ENCODE data around the gene CTNNA3. TPM values are rescaled to one million over a fixed set of nuclear protein-coding genes. Genes with fewer than 3 reads are reported as not detected.

The CTNNA3 gene
- polyA plus RNA-seq, 4 donors: 1.0 to 3.9 (median 2.9) TPM

GRCh38 chr10:66788178-66788987 lies 907.6 kb downstream of the CTNNA3 start:
- DNase-seq (ENCODE audit: low read depth in 4 of 4, low spot score in 3 of 4): no peak

GRCh38 chr10:66786709-66787108 lies 909.3 kb downstream of the CTNNA3 start:
- no peak for DNase-seq (ENCODE audit: low read depth in 4 of 4, low spot score in 3 of 4)

- no peak for DNase-seq (ENCODE audit: low read depth in 4 of 4, low spot score in 3 of 4)
Measured at GRCh38 chr10:66784770-66785169, 911.2 kb downstream of the CTNNA3 start.

GRCh38 chr10:66783316-66783715 lies 912.7 kb downstream of the CTNNA3 start:
- DNase-seq (ENCODE audit: low read depth in 4 of 4, low spot score in 3 of 4): no peak

GRCh38 chr10:66782776-66783175 lies 913.2 kb downstream of the CTNNA3 start:
- no peak for DNase-seq (ENCODE audit: low read depth in 4 of 4, low spot score in 3 of 4)

- no peak for DNase-seq (ENCODE audit: low read depth in 4 of 4, low spot score in 3 of 4)
Measured at GRCh38 chr10:66782144-66782543, 913.9 kb downstream of the CTNNA3 start.

GRCh38 chr10:66780796-66781195 lies 915.2 kb downstream of the CTNNA3 start:
- no peak for DNase-seq (ENCODE audit: low read depth in 4 of 4, low spot score in 3 of 4)

GRCh38 chr10:66778351-66778750 lies 917.6 kb downstream of the CTNNA3 start:
- no peak for DNase-seq (ENCODE audit: low read depth in 4 of 4, low spot score in 3 of 4)

GRCh38 chr10:66777665-66778064 lies 918.3 kb downstream of the CTNNA3 start:
- DNase-seq (ENCODE audit: low read depth in 4 of 4, low spot score in 3 of 4): no peak

GRCh38 chr10:66773472-66773817 lies 922.5 kb downstream of the CTNNA3 start:
- no peak for DNase-seq (ENCODE audit: low read depth in 4 of 4, low spot score in 3 of 4)

GRCh38 chr10:66772548-66773471 lies 923.2 kb downstream of the CTNNA3 start:
- no peak for DNase-seq (ENCODE audit: low read depth in 4 of 4, low spot score in 3 of 4)

- DNase-seq (ENCODE audit: low read depth in 4 of 4, low spot score in 3 of 4): no peak
Measured at GRCh38 chr10:66767707-66768106, 928.3 kb downstream of the CTNNA3 start.

- no peak for DNase-seq (ENCODE audit: low read depth in 4 of 4, low spot score in 3 of 4)
Measured at GRCh38 chr10:66762218-66762729, 933.7 kb downstream of the CTNNA3 start.

- DNase-seq (ENCODE audit: low read depth in 4 of 4, low spot score in 3 of 4): no peak
Measured at GRCh38 chr10:66760941-66761340, 935.1 kb downstream of the CTNNA3 start.

- no peak for DNase-seq (ENCODE audit: low read depth in 4 of 4, low spot score in 3 of 4)
Measured at GRCh38 chr10:66755474-66755873, 940.5 kb downstream of the CTNNA3 start.

- no peak for DNase-seq (ENCODE audit: low read depth in 4 of 4, low spot score in 3 of 4)
Measured at GRCh38 chr10:66752714-66753113, 943.3 kb downstream of the CTNNA3 start.

GRCh38 chr10:66748217-66748616 lies 947.8 kb downstream of the CTNNA3 start:
- no peak for DNase-seq (ENCODE audit: low read depth in 4 of 4, low spot score in 3 of 4)

GRCh38 chr10:66747451-66747850 lies 948.5 kb downstream of the CTNNA3 start:
- DNase-seq (ENCODE audit: low read depth in 4 of 4, low spot score in 3 of 4): no peak

GRCh38 chr10:66746711-66747110 lies 949.3 kb downstream of the CTNNA3 start:
- no peak for DNase-seq (ENCODE audit: low read depth in 4 of 4, low spot score in 3 of 4)

GRCh38 chr10:66746246-66746645 lies 949.7 kb downstream of the CTNNA3 start:
- no peak for DNase-seq (ENCODE audit: low read depth in 4 of 4, low spot score in 3 of 4)

GRCh38 chr10:66744915-66745314 lies 951.1 kb downstream of the CTNNA3 start:
- DNase-seq (ENCODE audit: low read depth in 4 of 4, low spot score in 3 of 4): no peak
